Liver (tissue), 9 donors: ENCODE measurements around the gene RHOT2. TPM values are rescaled to one million over a fixed set of nuclear protein-coding genes. Genes with fewer than 3 reads are reported as not detected.

Experiments used
- DNase-seq: peaks from one replicate; pipeline ENCODE4 v3.0.0-alpha.2; 2017; ENCODE audit warnings: low spot score
- H3K27ac ChIP-seq, 2 donors: one replicate each; pipeline ENCODE4 v1.7.0; 2013; ENCODE audit warnings: inconsistent platforms in 2 of 2, low read length in 2 of 2, control low read depth in 1 of 2, low read depth in 1 of 2, mild to moderate bottlenecking in 1 of 2
- H3K27me3 ChIP-seq, 4 donors: one replicate each; pipeline versions ENCODE4 v1.6.1 to v1.7.0; 2013; ENCODE audit warnings: low read length in 3 of 4, inconsistent platforms in 1 of 4, mild to moderate bottlenecking in 1 of 4, moderate library complexity in 1 of 4; ENCODE audit not compliant: control insufficient read depth in 4 of 4, insufficient read depth in 4 of 4
- H3K36me3 ChIP-seq, 4 donors: one replicate each; pipeline versions ENCODE4 v1.6.1 to v1.7.0; 2013; ENCODE audit warnings: low read length in 3 of 4, mild to moderate bottlenecking in 3 of 4, low read depth in 1 of 4, moderate library complexity in 1 of 4; ENCODE audit not compliant: control insufficient read depth in 4 of 4, insufficient read depth in 3 of 4
- H3K4me1 ChIP-seq, 4 donors: one replicate each; pipeline versions ENCODE4 v1.6.1 to v1.7.0; 2013; ENCODE audit warnings: low read length in 3 of 4, mild to moderate bottlenecking in 3 of 4, moderate library complexity in 1 of 4; ENCODE audit not compliant: control insufficient read depth in 4 of 4, insufficient read depth in 4 of 4
- H3K4me3 ChIP-seq, 3 donors: one replicate each; pipeline versions ENCODE4 v1.6.1 to v1.7.0; 2013; ENCODE audit warnings: low read length in 3 of 3, control low read depth in 1 of 3, low read depth in 1 of 3, mild to moderate bottlenecking in 1 of 3
- H3K9ac ChIP-seq, 2 donors: one replicate each; pipeline ENCODE4 v1.7.0; 2013; ENCODE audit warnings: low read length in 2 of 2, mild to moderate bottlenecking in 2 of 2, moderate library complexity in 2 of 2, control low read depth in 1 of 2, low read depth in 1 of 2
- H3K9me3 ChIP-seq, 4 donors: one replicate each; pipeline versions ENCODE4 v1.6.1 to v1.7.0; 2013; ENCODE audit warnings: low read length in 3 of 4; ENCODE audit not compliant: control insufficient read depth in 4 of 4
- CTCF ChIP-seq: fragments of 150-350 bp; IDR thresholded peaks from 2 replicates; pipeline ENCODE4 v1.5.1; 2017; ENCODE audit warnings: improper control_type of control experiment, low read depth, low read length; ENCODE audit not compliant: missing input control
- EGR1 ChIP-seq, 2 donors: IDR thresholded peaks; 2 replicates each; pipeline ENCODE4 v1.6.1; 2016 to 2018; ENCODE audit warnings: antibody characterized with exemption in 2 of 2, low read depth in 2 of 2
- FOXA1 ChIP-seq: IDR thresholded peaks from 2 replicates; pipeline ENCODE4 v1.6.1; 2016; ENCODE audit warnings: antibody characterized with exemption
- FOXA2 ChIP-seq: IDR thresholded peaks from 2 replicates; pipeline ENCODE4 v1.6.1; 2016; ENCODE audit warnings: antibody characterized with exemption
- GABPA ChIP-seq, 2 donors: IDR thresholded peaks in 1 of 2; conservative IDR thresholded peaks in 1 of 2; 2 replicates each; pipeline ENCODE4 v1.6.1; 2016; ENCODE audit warnings: antibody characterized with exemption in 2 of 2, mild to moderate bottlenecking in 1 of 2, moderate library complexity in 1 of 2
- HNF4A ChIP-seq, 2 donors: conservative IDR thresholded peaks; 2 replicates each; pipeline ENCODE4 v1.6.1; 2016; ENCODE audit warnings: antibody characterized with exemption in 2 of 2, mild to moderate bottlenecking in 2 of 2
- HNF4G ChIP-seq: IDR thresholded peaks from 2 replicates; pipeline ENCODE4 v1.6.1; 2016; ENCODE audit warnings: antibody characterized with exemption
- JUND ChIP-seq, 2 donors: IDR thresholded peaks; 2 replicates each; pipeline ENCODE4 v1.6.1; 2016; ENCODE audit warnings: antibody characterized with exemption in 2 of 2
- NR2F2 ChIP-seq: IDR thresholded peaks from 2 replicates; pipeline ENCODE4 v1.6.1; 2016; ENCODE audit warnings: antibody characterized with exemption
- RAD21 ChIP-seq, 2 donors: IDR thresholded peaks; 2 replicates each; pipeline ENCODE4 v1.6.1; 2016; ENCODE audit warnings: antibody characterized with exemption in 2 of 2, mild to moderate bottlenecking in 2 of 2
- RXRA ChIP-seq, 2 donors: IDR thresholded peaks; 2 replicates each; pipeline ENCODE4 v1.6.1; 2017 to 2018; ENCODE audit warnings: antibody characterized with exemption in 2 of 2, mild to moderate bottlenecking in 1 of 2
- SP1 ChIP-seq: IDR thresholded peaks from 2 replicates; pipeline ENCODE4 v1.6.1; 2018; ENCODE audit warnings: antibody characterized with exemption, mild to moderate bottlenecking
- TAF1 ChIP-seq: conservative IDR thresholded peaks from 2 replicates; pipeline ENCODE4 v1.6.1; 2016; ENCODE audit warnings: antibody characterized with exemption, mild to moderate bottlenecking
- WGBS: extraction: QIAGEN DNeasy Blood & Tissue Kit; methylation state at CpG from one replicate; pipeline ENCODE4 v1.1.7; 2013; 5-methylcytosine and 5-hydroxymethylcytosine counted together
- polyA plus RNA-seq, 2 donors: library from polyadenylated mRNA; stranded (reverse) in 1 of 2; unstranded in 1 of 2; fragments of 200-250 nt in 1 of 2; fragments of >200 nt in 1 of 2; fragmentation: Nextera tagmentation in 1 of 2; extraction: Ambion mirVana in 1 of 2; gene quantifications; one replicate each; pipeline versions ENCODE4 v1.2.1 to v1.2.3, GENCODE V29; 2013 to 2015
- total RNA-seq, 2 donors: library from RNA; depleted of rRNA; stranded (reverse); fragments of >200 nt; gene quantifications; one replicate each; pipeline ENCODE4 v1.2.3, GENCODE V29; 2014
- TF ChIP-seq, protein P1 (sequence below): IDR thresholded peaks from 2 replicates; pipeline ENCODE4 v1.6.1; 2016; ENCODE audit warnings: antibody characterized with exemption, mild to moderate bottlenecking
- TF ChIP-seq, protein P2 (sequence below): IDR thresholded peaks from 2 replicates; pipeline ENCODE4 v1.6.1; 2016; ENCODE audit warnings: antibody characterized with exemption
- TF ChIP-seq, protein P3 (sequence below): IDR thresholded peaks from 2 replicates; pipeline ENCODE4 v1.6.1; 2016; ENCODE audit warnings: antibody characterized with exemption
- TF ChIP-seq, protein P4 (sequence below): IDR thresholded peaks from 2 replicates; pipeline ENCODE4 v1.6.1; 2016; ENCODE audit warnings: antibody characterized with exemption
- donor health status: healthy.
- donor health status: healthy.
- donor health status: healthy.
- donor health status: healthy.
- donor health status: healthy.

The RHOT2 gene
- total and polyA plus RNA-seq, 4 donors = 20.8 to 37.9 (median 34.3) TPM

DNA sequence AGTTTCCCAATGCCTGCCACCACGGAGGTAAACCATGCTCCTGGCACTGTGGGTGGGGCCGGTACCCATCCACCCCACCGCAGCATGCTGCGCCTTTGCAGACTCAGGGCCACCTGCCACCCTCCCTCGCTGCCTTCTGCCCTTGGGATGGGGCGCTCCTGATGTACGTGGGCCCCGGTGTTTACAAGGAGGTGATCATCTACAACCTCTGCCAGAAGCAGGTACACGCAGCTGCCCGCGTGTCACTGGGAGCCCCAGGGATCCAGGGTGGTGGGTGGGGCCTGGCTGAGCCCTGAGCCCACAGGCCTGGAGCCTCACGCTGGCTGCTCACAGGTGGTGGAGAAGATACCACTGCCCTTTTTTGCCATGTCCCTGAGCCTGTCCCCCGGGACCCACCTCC, 1.4 kb upstream of the RHOT2 start:
- TF ChIP-seq, protein P1, sequence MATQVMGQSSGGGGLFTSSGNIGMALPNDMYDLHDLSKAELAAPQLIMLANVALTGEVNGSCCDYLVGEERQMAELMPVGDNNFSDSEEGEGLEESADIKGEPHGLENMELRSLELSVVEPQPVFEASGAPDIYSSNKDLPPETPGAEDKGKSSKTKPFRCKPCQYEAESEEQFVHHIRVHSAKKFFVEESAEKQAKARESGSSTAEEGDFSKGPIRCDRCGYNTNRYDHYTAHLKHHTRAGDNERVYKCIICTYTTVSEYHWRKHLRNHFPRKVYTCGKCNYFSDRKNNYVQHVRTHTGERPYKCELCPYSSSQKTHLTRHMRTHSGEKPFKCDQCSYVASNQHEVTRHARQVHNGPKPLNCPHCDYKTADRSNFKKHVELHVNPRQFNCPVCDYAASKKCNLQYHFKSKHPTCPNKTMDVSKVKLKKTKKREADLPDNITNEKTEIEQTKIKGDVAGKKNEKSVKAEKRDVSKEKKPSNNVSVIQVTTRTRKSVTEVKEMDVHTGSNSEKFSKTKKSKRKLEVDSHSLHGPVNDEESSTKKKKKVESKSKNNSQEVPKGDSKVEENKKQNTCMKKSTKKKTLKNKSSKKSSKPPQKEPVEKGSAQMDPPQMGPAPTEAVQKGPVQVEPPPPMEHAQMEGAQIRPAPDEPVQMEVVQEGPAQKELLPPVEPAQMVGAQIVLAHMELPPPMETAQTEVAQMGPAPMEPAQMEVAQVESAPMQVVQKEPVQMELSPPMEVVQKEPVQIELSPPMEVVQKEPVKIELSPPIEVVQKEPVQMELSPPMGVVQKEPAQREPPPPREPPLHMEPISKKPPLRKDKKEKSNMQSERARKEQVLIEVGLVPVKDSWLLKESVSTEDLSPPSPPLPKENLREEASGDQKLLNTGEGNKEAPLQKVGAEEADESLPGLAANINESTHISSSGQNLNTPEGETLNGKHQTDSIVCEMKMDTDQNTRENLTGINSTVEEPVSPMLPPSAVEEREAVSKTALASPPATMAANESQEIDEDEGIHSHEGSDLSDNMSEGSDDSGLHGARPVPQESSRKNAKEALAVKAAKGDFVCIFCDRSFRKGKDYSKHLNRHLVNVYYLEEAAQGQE = no peak
- TF ChIP-seq EGR1 (IDR thresholded peaks at IDR 0.05; ENCODE audit: low read depth in 2 of 2) (no peak), HNF4G (no peak), FOXA1 (no peak), RAD21 (IDR thresholded peaks at IDR 0.05) (no peak), GABPA (IDR thresholded peaks at IDR 0.05 in 1 of 2, conservative IDR thresholded peaks at IDR 0.05 in 1 of 2) (no peak), HNF4A (conservative IDR thresholded peaks at IDR 0.05) (no peak), CTCF (no peak), TAF1 (no peak), RXRA (IDR thresholded peaks at IDR 0.05) (no peak), JUND (IDR thresholded peaks at IDR 0.05) (no peak), FOXA2 (no peak), NR2F2 (no peak), SP1 (no peak)
- TF ChIP-seq, protein P2, sequence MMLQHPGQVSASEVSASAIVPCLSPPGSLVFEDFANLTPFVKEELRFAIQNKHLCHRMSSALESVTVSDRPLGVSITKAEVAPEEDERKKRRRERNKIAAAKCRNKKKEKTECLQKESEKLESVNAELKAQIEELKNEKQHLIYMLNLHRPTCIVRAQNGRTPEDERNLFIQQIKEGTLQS = no peak
- TF ChIP-seq, protein P3, sequence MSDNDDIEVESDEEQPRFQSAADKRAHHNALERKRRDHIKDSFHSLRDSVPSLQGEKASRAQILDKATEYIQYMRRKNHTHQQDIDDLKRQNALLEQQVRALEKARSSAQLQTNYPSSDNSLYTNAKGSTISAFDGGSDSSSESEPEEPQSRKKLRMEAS = no peak
- TF ChIP-seq, protein P4, sequence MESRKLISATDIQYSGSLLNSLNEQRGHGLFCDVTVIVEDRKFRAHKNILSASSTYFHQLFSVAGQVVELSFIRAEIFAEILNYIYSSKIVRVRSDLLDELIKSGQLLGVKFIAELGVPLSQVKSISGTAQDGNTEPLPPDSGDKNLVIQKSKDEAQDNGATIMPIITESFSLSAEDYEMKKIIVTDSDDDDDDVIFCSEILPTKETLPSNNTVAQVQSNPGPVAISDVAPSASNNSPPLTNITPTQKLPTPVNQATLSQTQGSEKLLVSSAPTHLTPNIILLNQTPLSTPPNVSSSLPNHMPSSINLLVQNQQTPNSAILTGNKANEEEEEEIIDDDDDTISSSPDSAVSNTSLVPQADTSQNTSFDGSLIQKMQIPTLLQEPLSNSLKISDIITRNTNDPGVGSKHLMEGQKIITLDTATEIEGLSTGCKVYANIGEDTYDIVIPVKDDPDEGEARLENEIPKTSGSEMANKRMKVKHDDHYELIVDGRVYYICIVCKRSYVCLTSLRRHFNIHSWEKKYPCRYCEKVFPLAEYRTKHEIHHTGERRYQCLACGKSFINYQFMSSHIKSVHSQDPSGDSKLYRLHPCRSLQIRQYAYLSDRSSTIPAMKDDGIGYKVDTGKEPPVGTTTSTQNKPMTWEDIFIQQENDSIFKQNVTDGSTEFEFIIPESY = no peak
- H3K9ac ChIP-seq = no peak overlapping the region
- H3K4me3 ChIP-seq = no peak overlapping the region
- H3K4me1 ChIP-seq = peaks cover 10 to 29% (median 21%) of the 10 kb centered on the region in 4 donors
- no peak for DNase-seq
- no peaks in the 10 kb centered on the region for H3K9me3 ChIP-seq
- 96% methylated on average over 13 of the region's 13 CpGs for WGBS
- no peaks in the 10 kb centered on the region for H3K27me3 ChIP-seq
- peaks cover 0 to 16% (median 7%) of the 10 kb centered on the region in 4 donors for H3K36me3 ChIP-seq
- no peak overlapping the region for H3K27ac ChIP-seq
